ENCODE data around the gene GALNT9.

DNA sequence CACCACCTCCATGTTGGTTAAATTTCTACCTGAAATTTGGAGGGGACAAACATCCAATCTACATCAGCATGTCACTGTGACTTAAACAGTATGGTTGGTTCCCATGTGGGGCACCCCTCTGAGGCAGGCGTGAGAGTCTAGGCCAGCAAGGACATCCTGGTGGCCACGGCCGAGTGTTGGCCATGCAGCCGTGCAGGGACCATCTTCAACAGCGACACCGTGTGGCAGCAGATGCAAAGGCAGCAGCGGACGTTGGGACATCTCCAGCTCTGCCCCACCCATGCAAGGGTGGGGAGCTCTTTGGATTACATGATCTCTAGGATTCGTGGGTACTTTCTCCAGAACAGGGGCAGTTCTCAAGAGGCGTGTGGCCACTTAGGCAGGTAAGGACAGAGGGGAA lies 135.3 kb downstream of the GALNT9 start:
- TF ChIP-seq, protein P1, sequence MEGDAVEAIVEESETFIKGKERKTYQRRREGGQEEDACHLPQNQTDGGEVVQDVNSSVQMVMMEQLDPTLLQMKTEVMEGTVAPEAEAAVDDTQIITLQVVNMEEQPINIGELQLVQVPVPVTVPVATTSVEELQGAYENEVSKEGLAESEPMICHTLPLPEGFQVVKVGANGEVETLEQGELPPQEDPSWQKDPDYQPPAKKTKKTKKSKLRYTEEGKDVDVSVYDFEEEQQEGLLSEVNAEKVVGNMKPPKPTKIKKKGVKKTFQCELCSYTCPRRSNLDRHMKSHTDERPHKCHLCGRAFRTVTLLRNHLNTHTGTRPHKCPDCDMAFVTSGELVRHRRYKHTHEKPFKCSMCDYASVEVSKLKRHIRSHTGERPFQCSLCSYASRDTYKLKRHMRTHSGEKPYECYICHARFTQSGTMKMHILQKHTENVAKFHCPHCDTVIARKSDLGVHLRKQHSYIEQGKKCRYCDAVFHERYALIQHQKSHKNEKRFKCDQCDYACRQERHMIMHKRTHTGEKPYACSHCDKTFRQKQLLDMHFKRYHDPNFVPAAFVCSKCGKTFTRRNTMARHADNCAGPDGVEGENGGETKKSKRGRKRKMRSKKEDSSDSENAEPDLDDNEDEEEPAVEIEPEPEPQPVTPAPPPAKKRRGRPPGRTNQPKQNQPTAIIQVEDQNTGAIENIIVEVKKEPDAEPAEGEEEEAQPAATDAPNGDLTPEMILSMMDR (IDR thresholded peaks at IDR 0.05), result no peak
- TF ChIP-seq EZH2 (IDR thresholded peaks at IDR 0.05; ENCODE audit: borderline replicate concordance, insufficient read depth, low read depth, low read length, poor library complexity, severe bottlenecking), result no peak

All from B cell (primary cell).